ENCODE measurements around the gene ISCA2. TPM values are rescaled to one million over a fixed set of nuclear protein-coding genes. Genes with fewer than 3 reads are reported as not detected.

ISCA2 gene
- total RNA-seq, 1 donor from 2014 or later: 26.9 TPM

DNA sequence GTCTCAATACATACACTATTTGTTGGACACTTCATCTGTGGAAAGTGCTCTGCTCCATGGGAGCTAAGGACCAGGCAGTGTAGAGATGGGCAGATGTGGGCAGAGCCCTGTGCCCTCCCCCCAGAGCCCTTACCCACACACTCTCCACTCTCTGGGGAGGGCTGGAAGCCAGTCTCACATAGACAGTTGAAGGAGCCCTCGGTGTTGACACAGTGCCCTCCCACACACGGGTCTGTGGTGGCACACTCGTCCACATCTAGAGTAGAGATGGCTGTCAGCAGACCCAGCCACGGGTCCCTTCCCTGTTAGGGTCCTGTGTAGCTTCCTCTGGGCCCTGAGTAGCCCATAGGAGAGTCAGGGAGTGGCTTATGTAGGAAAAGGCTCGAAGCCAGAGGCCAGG lies 14.3 kb downstream of the ISCA2 start:
- intact Hi-C loops (cut with micrococcal nuclease): no loop called here

DNA sequence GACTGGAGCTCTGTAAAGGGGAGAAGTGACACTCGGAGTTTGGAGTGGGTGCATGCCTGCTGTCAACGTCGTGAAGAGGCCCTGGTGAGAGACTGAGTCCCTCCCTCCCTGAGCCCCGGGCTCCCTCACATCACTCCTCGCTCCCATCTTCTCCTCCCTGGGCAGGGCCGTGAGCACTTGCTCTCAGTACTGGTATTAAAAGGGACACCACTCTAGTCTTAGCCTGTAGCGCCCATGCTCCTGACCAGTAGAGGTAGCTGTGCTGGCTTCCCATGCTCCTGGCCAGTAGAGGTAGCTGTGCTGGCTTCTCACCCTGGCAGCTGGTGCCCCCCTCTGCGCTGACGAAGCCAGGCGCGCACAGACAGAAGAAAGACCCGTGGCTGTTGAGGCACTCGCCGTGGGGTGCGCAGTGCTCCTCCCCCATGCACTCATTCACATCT lies 14.7 kb downstream of the ISCA2 start:
- intact Hi-C loops (cut with micrococcal nuclease): no loop called here

DNA sequence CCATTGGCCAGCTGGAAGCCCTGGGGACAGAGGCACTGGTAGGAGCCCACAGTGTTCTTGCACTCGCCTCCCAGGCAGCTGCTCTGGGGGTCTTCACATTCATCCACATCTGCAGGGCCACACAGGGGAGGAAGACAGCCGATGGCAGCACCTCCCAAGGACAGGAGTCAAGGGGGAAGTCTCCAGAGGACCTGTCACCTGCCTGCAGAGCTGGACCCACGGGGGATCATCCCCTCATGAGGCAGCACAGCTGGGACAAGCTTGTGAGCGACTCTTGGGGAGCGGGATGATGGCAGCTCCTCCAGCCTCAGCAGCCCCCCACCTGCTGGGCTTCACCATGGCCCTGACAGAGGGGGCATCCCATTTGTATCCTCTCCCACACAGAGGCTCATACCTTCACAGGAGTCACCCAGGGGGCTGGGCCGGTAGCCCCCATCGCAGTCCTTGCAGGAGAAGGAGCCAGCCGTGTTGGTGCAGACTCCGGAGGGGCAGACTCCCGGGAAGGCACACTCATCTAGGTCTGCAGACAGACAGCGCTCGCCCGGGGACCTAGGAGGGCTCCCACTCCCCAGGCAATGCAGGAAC lies 15.4 kb downstream of the ISCA2 start:
- intact Hi-C loops (cut with micrococcal nuclease): no loop called here

DNA sequence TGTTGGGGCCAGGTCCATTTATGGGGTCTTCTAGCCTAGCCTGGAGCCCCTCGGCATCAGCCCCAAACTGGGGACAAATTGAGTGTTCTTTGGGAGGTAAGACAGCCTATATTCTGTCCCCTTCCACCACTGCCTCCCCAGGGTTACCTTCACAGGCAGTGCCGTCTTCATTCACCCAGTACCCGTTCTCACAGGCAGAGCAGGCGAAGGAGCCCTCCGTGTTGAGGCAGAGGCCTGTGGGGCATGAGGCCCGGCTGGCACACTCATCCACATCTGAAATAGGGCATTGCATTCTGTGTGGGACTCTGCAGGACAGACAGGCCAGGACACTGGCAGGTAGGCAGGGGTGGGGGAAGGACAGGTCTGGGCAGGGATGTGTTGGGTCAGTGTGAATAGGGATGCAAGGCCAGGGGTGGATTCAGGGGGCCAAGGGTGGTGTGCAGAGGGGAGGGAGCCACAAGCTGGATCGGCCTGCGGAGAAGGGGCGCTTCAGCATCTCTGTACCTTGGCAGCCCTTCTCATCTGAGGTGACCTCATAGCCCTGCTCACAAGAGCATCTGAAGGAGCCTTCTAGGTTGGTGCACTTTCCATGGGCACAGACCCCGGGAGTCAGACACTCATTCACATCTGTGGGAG lies 16.1 kb downstream of the ISCA2 start:
- intact Hi-C loops (cut with micrococcal nuclease): no loop called here

DNA sequence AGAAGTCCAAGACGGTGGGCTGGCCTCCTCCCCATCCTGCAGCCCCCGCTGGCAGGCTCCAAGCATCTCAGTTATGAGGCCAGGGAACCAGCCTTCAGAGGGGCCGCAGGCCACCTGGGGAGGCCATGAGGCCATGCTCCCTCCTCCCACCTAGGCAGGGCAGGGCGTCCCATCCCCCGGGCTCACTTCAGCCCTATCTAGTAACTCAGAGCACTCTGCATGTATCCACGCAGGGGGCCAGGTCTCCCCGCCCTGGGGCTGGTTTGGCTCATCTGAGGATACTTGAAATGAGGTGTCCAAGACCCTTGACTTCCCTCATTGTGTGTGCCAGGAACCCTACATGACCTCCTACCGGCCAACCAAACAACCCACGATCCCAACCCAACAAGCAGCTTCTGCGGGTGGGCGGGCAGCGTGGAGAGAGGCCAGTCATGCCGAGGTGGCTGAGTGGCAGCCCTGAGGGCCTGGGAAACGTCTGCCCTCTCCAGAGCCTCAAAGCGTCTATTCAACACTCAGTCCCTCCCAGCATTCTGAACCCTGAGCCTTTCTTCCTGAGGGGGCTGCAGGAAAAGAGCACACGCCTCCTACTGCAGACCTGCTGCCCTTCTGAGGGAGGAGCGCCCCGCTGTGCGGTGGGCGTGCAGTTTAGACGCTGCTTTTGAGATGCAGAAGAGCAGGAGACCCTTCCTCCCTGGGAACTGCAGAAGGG lies 16.8 kb downstream of the ISCA2 start:
- intact Hi-C loops (cut with micrococcal nuclease): no loop called here

DNA sequence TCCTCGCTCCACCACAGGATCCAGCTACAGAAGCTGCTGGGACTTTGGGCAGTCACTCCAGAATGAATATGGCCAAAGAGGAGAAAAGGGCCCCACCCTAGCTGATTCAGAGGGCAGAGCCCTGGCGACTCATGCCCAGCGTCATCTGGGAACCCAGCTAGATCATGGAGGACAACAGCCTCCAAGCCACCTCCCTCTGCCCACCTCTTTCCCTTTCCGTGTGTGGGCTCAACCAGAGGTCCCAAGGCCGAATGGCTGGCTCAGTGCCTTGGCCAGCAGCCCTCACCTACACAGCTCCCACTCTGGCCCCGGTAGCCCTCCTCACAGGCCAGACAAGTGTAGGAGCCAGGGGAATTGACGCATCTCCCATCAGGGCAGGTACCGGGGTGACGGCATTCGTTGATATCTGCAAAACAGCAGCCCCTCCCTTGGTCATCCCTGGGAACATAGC lies 17.4 kb downstream of the ISCA2 start:
- intact Hi-C loops (cut with micrococcal nuclease): no loop called here

DNA sequence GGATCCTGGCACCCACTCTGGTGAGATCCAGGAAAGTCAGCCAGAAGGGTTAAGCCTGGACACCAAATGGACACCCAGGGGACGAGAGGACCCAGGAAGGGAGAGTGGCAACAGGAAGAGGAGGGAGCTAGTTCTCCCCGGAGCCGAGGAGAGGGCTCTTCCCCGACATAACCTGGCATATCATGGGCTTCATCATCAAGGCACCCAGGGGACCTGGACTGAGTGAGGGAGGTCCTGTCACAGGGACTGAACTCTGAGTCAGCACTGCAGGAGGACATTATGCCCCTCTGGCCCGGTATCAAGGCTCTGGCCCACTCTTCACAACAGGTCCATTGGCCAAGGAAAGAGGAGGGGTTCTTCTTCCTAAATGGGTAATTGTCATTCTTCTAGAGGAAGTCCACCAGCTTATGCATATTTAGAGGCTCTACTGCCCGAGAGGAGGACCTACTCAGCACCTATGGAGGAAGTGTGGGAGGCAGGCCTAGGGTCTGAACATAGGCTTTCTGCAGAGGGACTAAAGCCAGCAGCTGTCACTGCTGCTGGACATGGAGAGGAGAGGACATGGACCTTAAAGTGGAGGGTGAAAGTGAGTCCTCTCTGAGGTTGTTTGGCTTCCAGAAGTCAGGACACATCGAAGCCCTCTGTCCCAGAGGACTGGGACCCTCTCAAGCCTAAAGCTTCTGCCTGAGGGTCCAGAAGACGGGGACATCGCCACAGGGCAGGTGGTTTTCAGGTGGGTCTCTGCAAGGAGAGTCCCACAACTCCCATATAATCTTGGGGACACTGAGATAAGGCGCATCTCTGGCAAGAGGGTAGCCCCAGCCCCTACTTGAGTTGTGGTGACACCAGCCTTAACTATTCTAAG lies 18.6 kb downstream of the ISCA2 start:
- intact Hi-C loops (cut with micrococcal nuclease): no loop called here

DNA sequence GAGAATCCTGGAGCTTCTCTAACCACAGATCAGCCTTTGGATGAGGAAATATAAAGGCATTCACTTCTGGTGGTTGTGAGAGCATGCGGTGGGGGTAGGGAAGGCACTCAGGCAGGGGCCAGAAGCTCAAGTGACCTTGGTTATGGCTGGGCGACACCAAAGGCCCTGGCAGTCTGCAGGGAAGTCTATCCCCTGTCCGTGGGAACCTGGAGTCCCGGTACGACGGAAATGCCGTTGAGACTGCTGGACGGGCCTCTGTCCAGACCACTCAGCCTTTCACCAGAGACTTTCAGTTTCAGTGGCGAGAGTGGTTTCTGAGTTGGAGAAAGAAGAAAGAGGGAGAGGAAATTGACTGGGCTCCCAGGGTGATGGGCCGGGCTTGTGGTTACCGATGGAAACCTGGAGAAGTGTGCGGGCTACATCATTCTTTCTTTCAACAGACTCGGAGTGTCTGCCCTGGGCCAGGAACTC lies 20.9 kb downstream of the ISCA2 start:
- intact Hi-C loops (cut with micrococcal nuclease): no loop called here

DNA sequence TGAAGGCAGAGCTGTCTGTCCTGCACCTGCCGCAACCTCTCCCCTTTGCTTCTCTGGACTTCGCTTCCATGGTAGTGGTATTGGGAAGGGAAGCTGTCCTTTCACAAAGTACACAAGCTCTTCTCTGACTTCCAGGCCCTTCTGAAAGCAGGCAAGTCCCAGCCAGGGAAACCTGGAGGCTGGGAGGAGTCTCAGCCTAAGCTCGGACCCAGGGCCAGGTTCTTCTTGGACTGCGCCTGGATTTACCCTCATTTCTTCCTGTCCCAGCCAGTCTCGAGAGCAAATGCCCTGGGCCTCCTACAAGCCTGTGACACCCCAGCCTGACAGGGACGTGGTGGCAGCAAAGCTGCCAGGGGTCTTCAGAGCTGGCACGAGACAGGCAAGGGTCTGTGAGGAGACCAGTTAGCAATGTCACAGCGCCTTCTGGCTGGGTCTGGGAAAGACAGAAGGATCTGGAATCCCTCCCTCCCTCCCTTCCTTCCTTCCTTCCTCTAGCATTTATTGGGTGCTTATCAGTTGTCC lies 22.4 kb downstream of the ISCA2 start:
- intact Hi-C loops (cut with micrococcal nuclease): no loop called here

DNA sequence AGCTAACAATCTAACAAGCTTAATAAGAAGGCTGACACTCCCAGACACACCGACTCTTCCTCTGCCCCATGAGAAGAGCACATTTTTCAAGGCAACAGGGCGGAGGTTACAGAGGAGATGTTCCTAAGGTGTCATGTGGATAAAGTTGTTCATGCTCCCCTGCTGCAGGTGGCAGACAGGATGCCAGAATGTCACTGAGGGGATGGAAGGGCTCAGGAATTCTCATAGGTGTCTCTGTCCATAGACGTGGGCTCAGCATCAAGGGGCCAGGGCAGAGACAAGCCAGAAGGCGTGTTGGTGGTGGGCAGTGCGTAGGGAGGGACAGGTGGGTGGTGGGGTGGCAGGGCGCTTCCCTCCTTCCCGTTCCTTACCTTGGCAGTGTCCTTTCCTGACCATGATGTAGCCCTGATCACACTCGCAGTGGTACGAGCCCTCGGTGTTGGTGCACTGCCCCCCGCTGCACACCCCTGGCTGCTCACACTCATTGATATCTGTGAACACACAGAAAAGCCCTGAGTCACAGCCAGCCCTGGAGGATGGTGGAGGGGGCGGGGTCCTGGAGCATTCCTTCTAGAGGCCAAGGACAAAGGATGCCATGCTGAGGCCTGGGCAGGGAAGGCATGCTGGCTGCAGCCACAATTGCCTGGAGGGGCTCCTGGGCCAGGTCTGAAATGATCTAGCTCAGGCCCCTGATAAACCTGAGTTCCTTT lies 23.0 kb downstream of the ISCA2 start:
- intact Hi-C loops (cut with micrococcal nuclease): no loop called here

DNA sequence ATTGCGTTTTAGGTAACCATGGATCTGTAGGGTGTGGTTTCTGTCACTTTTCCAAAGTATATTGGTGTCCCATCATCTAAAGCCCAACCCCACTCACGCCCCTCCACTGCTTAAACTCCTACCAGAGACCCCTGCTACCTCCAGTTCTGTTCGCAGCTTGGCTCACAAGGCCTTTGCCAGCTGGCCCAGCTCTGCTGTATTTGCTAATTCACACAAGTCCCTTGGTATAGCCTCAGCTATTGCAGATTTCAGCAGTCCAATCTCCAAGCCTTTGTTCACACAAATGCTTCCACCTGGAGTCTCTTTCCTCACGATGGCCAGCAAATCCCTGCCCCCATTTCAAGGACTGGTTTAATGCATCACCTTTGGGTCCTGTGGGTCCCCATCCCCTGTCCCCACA lies 24.2 kb downstream of the ISCA2 start:
- intact Hi-C loops (cut with micrococcal nuclease): no loop called here

DNA sequence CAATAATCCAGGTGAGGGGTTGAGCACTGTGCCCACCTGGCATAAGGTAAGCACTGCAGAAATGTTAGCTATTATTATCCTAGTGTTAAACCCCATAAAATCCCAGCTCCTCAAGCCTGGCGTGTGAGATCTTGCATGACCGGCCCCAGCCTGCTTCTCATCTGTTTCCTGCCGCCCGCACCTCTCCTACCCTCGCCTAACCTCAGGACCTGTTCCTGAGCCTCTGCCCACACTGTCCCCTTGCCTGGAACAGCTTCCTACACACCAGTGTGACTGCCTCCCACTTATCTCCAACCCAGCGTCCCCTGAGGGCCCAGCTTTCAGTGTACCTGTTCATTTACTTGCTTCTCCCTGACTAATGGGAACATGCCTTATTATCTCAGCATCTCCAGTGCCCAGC lies 24.7 kb downstream of the ISCA2 start:
- intact Hi-C loops (cut with micrococcal nuclease): no loop called here

DNA sequence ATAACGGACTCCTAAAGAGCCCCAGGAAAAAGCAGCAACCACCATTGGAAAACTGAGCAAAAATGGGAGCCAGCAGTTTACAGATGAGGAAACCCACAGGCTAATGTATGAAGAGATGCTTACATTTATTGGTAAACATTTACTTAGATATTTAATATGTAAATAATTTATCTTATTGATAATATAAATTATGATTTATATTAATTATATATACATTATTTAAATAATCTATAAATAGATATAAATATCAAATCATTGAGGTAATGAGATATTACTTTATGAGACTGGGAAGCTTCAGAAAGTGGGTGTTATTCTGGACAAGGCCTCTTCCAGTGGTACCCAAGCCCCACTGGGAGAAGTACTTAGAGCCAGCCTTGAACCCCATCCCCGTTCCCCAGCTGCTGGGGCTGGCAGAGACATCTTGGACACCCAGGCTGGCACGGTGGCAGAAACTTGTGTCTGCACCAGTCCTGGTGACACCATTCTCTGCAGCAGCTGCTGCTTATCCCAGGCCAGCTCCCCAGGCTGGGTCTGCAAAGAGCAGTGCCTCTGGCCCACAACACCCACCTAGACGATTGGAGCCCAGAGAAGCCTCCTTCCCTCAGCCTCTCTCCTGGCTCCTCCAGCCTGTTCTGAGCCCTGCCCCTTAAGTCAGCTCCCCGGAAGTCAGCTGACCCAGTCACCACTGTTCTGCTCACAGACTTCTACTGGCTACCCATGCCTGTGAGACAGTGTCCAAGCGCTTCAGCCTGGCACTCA lies 25.9 kb downstream of the ISCA2 start:
- intact Hi-C loops (cut with micrococcal nuclease): no loop called here

DNA sequence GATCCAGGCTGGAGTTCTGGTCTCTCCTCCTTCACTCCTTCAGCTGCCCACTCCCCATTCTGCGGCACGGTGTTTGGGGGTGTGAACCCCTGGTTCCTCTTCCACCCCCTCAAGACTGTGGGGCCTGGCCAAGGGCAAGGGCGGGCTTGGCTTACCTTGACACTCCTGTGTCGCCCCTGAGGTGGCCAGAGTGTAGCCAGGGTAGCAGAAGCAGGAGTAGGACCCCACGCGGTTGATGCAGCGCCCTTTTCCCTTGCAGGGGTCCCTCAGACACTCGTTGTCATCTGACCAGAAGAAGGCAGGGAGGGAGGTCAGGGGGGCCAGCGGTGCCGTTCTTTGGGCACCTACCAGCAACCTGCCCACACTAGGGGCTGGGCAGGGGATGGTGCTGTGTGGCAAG lies 28.2 kb downstream of the ISCA2 start:
- intact Hi-C loops (cut with micrococcal nuclease): no loop called here

DNA sequence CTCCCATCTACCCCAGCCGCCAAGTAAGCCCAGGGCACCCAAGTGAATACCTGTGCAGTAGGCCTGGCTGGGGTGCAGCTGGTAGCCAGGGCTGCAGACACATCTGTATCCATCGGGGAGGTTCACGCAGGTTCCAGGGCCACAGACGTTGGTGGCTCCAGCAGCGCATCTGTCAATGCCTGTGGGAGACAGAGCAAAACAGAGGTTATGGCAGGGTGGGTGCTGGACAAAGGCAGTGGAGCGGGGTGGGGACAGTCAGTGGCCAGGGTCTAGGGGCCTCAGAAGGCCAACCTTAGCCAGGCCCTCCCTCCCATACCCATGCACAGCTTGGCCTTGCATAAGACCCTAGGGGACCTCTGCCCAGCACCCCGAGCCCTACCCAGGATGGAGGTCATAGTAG lies 29.2 kb downstream of the ISCA2 start:
- intact Hi-C loops (cut with micrococcal nuclease): no loop called here

DNA sequence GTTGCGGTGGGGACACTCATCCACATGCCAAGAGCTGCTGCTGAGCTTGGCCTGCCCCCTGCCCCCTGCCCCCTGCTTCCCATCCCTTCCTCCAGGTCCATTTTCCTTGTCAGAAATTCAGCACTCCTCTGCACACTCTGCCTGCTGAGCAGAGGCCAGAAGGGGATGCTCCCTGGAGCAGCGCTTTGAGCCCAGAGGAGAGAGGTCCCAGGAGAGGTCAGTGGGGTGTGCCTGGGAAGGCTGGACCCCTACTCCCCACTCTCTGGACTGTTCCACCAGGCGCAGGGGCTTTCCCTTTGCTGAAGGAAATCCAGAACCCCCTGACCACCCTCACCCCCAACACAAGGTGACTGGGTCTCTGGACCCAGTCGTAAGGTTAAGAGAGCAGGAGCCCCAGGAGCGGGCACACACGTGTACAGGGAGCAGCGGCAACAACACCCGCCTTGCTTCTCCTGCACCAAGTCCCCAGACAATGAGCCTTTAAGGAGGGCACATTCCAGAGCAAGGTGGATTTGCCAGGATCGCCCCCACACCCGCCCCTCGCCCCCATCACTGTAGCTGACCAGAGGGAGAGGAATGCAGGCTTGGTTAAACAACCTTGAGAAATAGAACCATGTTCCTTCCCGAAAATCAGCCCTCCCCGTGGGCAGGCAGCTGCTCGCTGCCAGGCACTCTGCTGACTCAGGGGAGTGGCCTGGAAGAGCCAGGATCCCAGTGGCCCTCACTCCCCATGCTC lies 30.7 kb downstream of the ISCA2 start:
- intact Hi-C loops (cut with micrococcal nuclease): no loop called here

DNA sequence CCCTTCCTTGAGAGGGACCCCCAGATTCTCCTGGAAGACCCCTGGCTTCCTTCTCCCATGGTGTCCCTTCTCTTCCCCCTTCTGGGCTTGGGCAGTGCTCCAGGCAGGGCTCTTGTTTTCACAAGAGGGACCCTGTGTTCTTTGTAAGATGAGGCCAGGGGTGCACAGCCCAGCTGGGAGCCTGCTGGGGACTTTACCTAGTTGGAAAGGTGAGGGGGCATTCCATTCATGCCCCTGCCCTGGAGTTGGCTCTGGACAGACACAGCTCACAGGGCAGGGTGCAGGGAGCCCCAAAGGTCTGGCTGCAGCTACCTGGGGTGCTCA lies 31.2 kb downstream of the ISCA2 start:
- intact Hi-C loops (cut with micrococcal nuclease): no loop called here

DNA sequence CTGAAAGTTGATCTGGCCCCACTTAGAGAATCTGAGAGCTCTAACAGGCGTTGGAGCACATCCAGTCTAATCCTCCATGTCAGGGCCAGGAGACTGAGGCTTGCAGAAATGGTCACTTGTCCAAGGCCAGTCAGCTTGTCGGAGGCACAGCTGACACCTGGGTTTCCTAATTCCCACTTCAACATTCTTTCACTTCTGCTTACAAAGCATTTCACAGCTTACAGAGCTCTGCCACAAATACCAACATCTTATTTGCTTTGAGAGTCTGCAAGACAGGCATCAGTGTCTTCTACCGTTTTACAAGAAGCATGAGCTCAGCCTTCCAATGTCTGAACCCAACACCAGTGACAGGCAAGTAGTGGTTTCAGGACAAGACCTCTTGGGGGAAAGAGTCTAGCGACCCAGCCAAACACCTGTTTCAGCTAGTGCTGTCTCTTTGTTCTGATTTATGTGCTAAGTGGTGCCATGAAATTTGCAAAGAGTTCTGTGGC lies 31.8 kb downstream of the ISCA2 start:
- intact Hi-C loops (cut with micrococcal nuclease): no loop called here

DNA sequence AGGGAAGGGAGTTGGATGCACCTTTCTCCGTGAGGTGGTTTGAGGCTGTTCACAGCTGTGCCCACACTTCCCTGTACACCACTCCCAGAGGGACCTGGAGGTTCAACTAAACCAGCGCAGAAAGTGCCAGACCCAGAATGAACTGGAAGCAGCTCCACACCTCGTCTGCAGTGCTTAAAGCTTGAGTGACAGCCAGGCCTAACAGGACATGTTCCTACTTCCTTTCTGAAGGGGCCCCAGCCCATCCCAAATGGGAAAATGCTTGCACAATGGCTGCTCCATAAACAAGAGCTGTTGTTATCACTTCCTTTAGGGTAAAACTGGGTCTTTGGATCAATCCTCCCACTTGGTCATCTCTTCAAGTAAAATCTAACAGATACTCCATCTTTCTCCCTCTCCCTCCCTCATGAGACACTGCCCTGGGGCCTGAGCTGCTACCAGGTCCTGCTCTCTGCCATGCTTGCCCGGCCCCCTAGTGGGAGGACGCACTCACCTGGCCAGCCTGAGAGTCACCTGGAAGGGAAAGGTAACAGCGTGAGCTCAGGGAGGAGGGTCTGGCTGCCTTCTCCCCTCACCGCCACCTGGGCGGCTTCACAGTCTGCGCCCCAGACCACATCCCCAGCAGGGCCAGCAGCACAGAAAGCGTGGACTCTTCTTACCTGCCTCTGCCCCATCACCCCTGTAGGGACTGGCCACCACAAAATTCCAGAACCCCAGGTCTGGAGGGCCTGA lies 33.5 kb downstream of the ISCA2 start:
- intact Hi-C loops (cut with micrococcal nuclease): no loop called here

Data from T-helper 2 cell treated with Interferon-gamma antibody and Interleukin-4, amounts not matched to agents 100 ng/mL and 5 ng/mL, for 36 hours (primary cell).